ENCODE data around the gene GALNT10. TPM values are rescaled to one million over a fixed set of nuclear protein-coding genes. Genes with fewer than 3 reads are reported as not detected.

The GALNT10 gene
- total and polyA plus RNA-seq, 10 of the 15 experiments (the other 5 are each of a cell fraction or from before 2014, with no cell fraction given) = 3.9 to 35.4 (median 15.5) TPM

GRCh38 chr5:154273963-154274827 is 83.7 kb downstream of the GALNT10 start:
- Histone ChIP-seq H3K27me3 (replicated peaks in 1 of 2; ENCODE audit: control insufficient read depth in 2 of 2, insufficient read depth in 2 of 2, low read length in 1 of 2) (no peaks in the 10 kb centered on the region), H3K36me3 (ENCODE audit: control insufficient read depth in 2 of 2, insufficient read depth in 2 of 2, low read length in 1 of 2) (no peaks in the 10 kb centered on the region), H3K79me2 (ENCODE audit: control insufficient read depth, insufficient read depth, low read length) (no peaks in the 10 kb centered on the region), H3K4me3 (no peak overlapping the region), H2AFZ (ENCODE audit: control insufficient read depth, low read depth, low read length) (no peak overlapping the region), H3K9me3 (replicated peaks; ENCODE audit: control insufficient read depth, insufficient read depth, low read length) (no peaks in the 10 kb centered on the region; the same call in 2 of the 3 replicates), H3K9ac (ENCODE audit: control insufficient read depth, insufficient read depth, low read length) (no peak overlapping the region), H4K20me1 (ENCODE audit: control insufficient read depth, insufficient read depth) (no peaks in the 10 kb centered on the region), H3K27ac (ENCODE audit: control insufficient read depth, insufficient read depth) (no peak overlapping the region), H3K4me2 (ENCODE audit: control insufficient read depth, insufficient read depth) (no peak overlapping the region), H3K4me1 (ENCODE audit: control insufficient read depth, insufficient read depth, low read length) (peaks cover 41% of the 10 kb centered on the region)
- 98% methylated on average over 2 of the region's 2 CpGs for WGBS (ENCODE audit: insufficient coverage, insufficient replicate concordance, low lambda C conversion rate, missing lambda C conversion rate)
- RAD21 ChIA-PET (ENCODE audit: unreplicated experiment) = no interaction called here
- intact Hi-C loops (cut with micrococcal nuclease; ENCODE audit: unreplicated experiment) = no loop called here
- SMC1A ChIA-PET (ENCODE audit: uncharacterized antibody, unreplicated experiment) = interaction anchor here (1.1 to 2.2 kb wide), 2 partner anchors 10 to 112 kb away, joined by 3 to 5 read pairs; no protein-coding TSS in a partner anchor
- in situ Hi-C loops (cut with MboI) = no loop called here
- CTCF ChIA-PET = interaction anchor here (1.1 to 1.9 kb wide), 2 partner anchors 30 to 37 kb away, joined by 3 to 5 read pairs; no protein-coding TSS in a partner anchor
- DNase-seq (ENCODE audit: low read depth, low spot score) (no peak), FAIRE-seq (peak; percentile 84), ATAC-seq (no peak)
- POLR2A ChIA-PET = no interaction called here
- BruUV-seq (replicated peaks) = no TSS peak
- TF ChIP-seq FOXK2 (IDR thresholded peaks at IDR 0.05) (no peak), BCL11A (IDR thresholded peaks at IDR 0.05; ENCODE audit: low read depth, low read length) (no peak), MEF2A (IDR thresholded peaks at IDR 0.05; ENCODE audit: insufficient read depth, low read depth, low read length) (no peak), NFYA (IDR thresholded peaks at IDR 0.05; ENCODE audit: borderline replicate concordance, low read depth, low read length) (no peak), ZZZ3 (IDR thresholded peaks at IDR 0.05; ENCODE audit: control insufficient read depth, insufficient read length, low read depth) (no peak), JUNB (IDR thresholded peaks at IDR 0.05) (no peak), TCF3 (IDR thresholded peaks at IDR 0.05; ENCODE audit: borderline replicate concordance, insufficient read depth, low read depth, low read length) (no peak), SMAD1 (IDR thresholded peaks at IDR 0.05; ENCODE audit: low read depth, partially characterized antibody) (no peak), ZBTB40 (IDR thresholded peaks at IDR 0.05; ENCODE audit: borderline replicate concordance) (no peak), POLR2A (IDR thresholded peaks at IDR 0.05; ENCODE audit: low read depth, low read length) (no peak), MYB (IDR thresholded peaks at IDR 0.05; ENCODE audit: borderline replicate concordance, low read depth, low read length) (no peak), YY1 (IDR thresholded peaks at IDR 0.05; ENCODE audit: low read depth, low read length) (no peak), HDGF (IDR thresholded peaks at IDR 0.05) (no peak), EZH2 (IDR thresholded peaks at IDR 0.05; ENCODE audit: borderline replicate concordance, control insufficient read depth, low read depth, low read length) (no peak), EP300 (IDR thresholded peaks at IDR 0.05; ENCODE audit: borderline replicate concordance in 1 of 2, control insufficient read depth in 1 of 2, low read depth in 2 of 2, low read length in 2 of 2) (no peak), NKRF (conservative IDR thresholded peaks at IDR 0.05) (no peak)
